Measurements from ENCODE around the gene USP37.
A peak's percentile ranks its signal among the peaks of the same experiment; 100 is the strongest.

USP37 gene

DNA sequence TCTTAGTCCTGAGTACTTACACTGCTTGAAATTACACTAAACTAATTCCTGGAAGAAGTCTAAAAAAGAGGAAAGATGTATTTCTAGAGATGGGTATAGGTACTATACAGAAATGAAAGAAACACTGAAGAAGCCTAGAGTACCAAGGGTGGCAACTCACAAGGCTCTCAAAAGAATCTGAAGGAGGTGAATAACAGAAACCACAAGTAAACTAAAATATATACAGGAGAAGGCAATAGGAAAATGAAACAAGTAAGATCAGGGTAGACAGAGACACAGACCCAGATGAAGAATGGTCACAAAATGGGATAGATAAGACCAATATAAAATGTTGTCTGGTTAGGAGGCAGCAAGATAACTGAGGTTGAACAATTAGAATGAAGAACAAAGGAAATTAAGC is 59.9 kb downstream of the USP37 start:
- no peak for DNase-seq (ENCODE audit: low read depth)
- TF ChIP-seq, protein P1, sequence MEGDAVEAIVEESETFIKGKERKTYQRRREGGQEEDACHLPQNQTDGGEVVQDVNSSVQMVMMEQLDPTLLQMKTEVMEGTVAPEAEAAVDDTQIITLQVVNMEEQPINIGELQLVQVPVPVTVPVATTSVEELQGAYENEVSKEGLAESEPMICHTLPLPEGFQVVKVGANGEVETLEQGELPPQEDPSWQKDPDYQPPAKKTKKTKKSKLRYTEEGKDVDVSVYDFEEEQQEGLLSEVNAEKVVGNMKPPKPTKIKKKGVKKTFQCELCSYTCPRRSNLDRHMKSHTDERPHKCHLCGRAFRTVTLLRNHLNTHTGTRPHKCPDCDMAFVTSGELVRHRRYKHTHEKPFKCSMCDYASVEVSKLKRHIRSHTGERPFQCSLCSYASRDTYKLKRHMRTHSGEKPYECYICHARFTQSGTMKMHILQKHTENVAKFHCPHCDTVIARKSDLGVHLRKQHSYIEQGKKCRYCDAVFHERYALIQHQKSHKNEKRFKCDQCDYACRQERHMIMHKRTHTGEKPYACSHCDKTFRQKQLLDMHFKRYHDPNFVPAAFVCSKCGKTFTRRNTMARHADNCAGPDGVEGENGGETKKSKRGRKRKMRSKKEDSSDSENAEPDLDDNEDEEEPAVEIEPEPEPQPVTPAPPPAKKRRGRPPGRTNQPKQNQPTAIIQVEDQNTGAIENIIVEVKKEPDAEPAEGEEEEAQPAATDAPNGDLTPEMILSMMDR (conservative IDR thresholded peaks at IDR 0.05; ENCODE audit: low read depth, low read length): no peak
- no peak overlapping the region for H3K4me3 ChIP-seq (ENCODE audit: low read length)

DNA sequence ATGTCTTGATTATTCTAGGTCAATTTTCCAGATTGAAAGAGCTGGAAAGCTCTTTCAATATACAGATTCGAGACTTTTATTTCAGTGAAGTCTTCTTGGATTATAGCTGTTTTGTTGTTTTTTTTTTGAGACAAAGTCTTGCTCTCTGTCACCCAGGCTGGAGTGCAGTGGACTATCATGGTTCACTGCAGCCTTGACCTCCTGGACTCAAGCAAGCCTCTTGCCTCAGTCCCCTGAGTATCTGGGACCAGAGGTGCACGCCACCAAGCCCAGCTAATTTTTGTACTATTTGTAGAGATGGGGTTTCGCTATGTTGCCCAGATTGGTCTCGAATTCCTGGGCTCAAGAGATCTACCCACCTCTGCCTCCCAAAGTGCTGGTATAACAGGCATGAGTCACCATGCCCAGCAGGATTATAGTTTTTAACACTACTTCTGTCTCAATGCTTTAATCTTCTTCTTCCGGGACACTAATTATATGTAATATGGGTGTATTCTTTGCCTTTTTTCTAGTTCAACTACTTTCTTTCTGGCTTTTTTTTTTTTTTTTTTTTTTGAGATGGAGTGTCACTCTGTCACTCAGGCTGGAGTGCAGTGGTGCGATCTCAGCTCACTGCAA is 62.3 kb downstream of the USP37 start:
- TF ChIP-seq, protein P1 (conservative IDR thresholded peaks at IDR 0.05; ENCODE audit: low read depth, low read length): no peak
- DNase-seq (ENCODE audit: low read depth): no peak

DNA sequence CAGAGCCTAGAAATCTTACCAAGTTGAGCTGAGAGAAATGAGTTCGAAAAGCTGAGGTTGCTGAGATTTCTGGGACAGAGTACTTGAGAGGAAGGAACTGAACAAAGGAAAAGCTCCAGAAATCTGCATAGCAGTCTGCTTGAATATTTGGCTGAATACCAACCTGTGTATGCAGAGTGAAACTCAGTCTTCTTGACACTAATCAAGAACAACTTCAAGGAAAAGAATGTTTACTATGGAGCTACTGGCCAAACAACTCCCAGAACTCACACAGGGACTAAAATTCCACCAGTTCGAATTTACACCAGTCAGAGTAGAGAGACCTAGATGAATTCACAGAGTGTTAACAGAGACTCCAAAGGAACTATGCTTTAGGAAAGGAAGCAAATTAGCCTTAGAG is 66.5 kb downstream of the USP37 start:
- DNase-seq (ENCODE audit: low read depth): peak; percentile 56
- TF ChIP-seq, protein P1 (conservative IDR thresholded peaks at IDR 0.05; ENCODE audit: low read depth, low read length): no peak
- no peak overlapping the region for H3K4me3 ChIP-seq (ENCODE audit: low read length)

More for the DNA sequence above, 62.3 kb downstream of the USP37 start:
- no peak overlapping the region for H3K4me3 ChIP-seq (ENCODE audit: low read length)

DNA sequence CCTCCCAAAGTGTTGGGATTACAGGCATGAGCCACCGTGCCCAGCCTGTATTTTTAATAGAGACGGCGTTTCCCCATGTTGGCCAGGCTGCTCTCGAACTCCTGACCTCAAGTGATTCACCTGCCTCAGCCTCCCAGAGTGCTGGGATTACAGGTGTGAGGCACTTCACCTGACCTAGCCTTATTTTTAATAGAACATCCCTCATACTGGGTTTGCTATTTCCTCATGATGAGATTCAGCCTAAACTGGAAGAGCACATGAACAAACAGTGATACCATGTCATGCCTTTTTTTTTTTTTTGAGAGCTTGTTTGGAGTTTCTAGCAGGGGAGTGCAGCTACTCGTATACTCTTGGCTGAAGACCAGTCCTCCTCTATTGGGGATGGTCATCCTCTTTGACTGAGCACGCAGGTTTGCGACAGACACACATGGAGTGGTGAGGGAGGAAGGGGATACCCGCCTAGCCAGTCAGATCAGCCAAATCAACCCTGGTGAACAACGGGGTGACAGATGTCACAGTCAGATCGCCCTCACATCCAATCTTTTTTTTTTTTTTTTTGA is 67.6 kb downstream of the USP37 start:
- DNase-seq (ENCODE audit: low read depth): no peak
- H3K4me3 ChIP-seq (ENCODE audit: low read length): no peak overlapping the region
- TF ChIP-seq, protein P1 (conservative IDR thresholded peaks at IDR 0.05; ENCODE audit: low read depth, low read length): no peak

DNA sequence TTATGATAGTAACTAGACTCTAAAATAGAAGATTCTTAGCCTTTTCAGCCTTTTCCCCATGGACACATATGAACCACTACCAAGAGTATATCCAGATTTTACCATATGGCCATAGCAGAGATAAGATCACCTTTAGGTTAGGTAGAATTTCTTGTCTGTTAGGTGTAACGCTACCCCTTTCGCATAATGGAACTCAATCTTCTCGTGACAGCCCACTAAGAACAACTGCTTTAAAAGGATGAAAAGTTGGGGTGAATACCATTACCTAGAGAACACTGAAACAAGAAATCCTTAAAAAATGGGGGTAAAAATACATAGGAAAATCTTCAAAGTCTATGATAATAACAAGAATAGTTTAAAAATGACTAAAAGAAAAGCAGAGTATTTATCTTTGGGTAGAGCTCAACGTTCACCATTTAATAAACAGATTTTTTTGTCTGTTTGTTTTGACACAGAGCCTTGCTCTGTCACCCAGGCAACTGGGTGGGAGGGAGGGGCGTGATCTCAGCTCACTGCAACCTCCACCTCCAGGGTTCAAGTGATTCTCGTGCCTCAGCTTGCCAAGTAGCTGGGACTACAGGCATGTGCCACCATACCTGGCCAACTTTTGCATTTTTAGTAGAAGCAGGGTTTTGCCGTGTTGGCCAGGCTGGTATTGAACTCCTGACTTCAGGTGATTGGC is 82.0 kb downstream of the USP37 start:
- DNase-seq (ENCODE audit: low read depth): no peak
- H3K4me3 ChIP-seq (ENCODE audit: low read length): no peak overlapping the region
- TF ChIP-seq, protein P1 (conservative IDR thresholded peaks at IDR 0.05; ENCODE audit: low read depth, low read length): no peak

DNA sequence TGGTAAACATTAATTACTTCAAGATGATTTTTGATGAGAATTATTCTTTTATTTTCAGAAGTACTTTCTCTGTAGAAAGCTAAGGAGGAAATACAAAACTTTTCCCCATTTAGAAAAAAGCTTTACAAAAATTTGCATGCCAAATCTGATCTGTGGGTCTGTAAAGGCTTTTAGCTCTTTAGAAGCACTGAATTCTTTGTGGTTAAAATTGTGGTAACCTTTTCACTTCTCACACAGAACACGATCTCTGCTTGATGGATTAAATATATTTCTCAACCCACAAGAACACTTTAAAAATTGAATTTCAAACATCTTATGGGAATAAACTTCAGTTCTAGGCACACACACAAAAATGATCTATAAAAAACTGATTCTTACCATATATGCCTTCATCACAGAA is 85.5 kb downstream of the USP37 start:
- DNase-seq (ENCODE audit: low read depth): no peak
- TF ChIP-seq, protein P1 (conservative IDR thresholded peaks at IDR 0.05; ENCODE audit: low read depth, low read length): no peak
- H3K4me3 ChIP-seq (ENCODE audit: low read length): no peak overlapping the region

DNA sequence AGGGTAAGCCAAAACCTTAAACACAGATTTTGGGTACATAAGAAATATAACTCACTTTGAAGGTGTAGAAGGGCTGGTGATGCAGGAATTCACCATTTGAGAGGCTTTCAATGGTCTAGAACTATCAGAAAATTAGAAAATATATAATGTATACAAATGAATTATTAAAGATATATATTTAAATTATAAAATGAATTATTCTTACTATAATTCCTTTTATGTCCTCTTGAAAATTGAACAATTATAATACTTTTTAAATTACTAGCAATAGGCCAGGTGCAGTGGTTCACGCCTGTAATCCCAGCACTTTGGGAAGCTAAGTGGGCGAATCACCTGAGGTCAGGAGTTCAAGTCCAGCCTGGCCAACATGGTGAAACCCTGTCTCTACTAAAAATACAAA is 88.6 kb downstream of the USP37 start:
- TF ChIP-seq, protein P1 (conservative IDR thresholded peaks at IDR 0.05; ENCODE audit: low read depth, low read length): no peak
- no peak overlapping the region for H3K4me3 ChIP-seq (ENCODE audit: low read length)
- DNase-seq (ENCODE audit: low read depth): no peak

All from retinal pigment epithelial cell (primary cell).